GM12891 (cell line): ENCODE data around the gene MGAT3.

Experiments used
- POLR2A ChIP-seq: IDR thresholded peaks from 2 replicates; pipeline ENCODE4 v1.6.1; 2011; ENCODE audit warnings: low read depth, low read length, control low read depth
- POLR2AphosphoS5 ChIP-seq: IDR thresholded peaks from 2 replicates; pipeline ENCODE4 v1.6.1; 2011; ENCODE audit warnings: low read depth, low read length, control low read depth
- POU2F2 ChIP-seq: IDR thresholded peaks from 2 replicates; pipeline ENCODE4 v1.6.1; 2011; ENCODE audit warnings: low read depth, mild to moderate bottlenecking, control low read depth, low read length, moderate library complexity
- SPI1 ChIP-seq: IDR thresholded peaks from 2 replicates; pipeline ENCODE4 v1.6.1; 2011; ENCODE audit warnings: low read depth, low read length, control low read depth
- TAF1 ChIP-seq: IDR thresholded peaks from 2 replicates; pipeline ENCODE4 v1.6.1; 2011; ENCODE audit warnings: low read depth, low read length, control low read depth

DNA sequence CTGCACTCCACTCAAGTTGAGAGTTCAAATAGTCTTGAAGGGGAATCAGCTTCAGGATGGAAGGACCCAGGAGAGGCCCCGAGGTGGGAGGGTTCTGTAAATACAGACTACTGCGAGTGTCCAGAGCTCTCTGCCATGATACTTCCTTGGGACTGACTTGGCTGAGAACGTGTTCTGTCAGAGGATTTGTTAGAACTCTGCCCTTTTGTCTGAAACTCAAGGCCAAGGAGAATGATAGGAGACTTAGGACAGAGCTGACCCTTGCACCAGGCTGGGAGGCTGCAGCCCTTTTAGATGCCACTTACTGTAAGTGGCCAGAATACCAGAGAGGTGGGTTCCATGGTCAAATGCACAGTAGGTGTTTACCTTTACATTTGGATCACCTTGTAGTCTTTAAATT is 60.7 kb downstream of the MGAT3 start:
- TF ChIP-seq POLR2A (0 out of 2 replicates have a peak, but pooled peaks have one; percentile 44), TAF1 (no peak), POLR2AphosphoS5 (no peak), SPI1 (no peak), POU2F2 (no peak)
